Measurements from ENCODE around the gene SEC16A.
"Not testable (repeated sequence)": the region's sequence is repeated elsewhere in the genome, so short reads cannot be mapped to it uniquely, and the experiment has no call there.

The SEC16A gene

GRCh38 chr9:136423432-136424146 is 59.3 kb downstream of the SEC16A start:
- no peak for DNase-seq (ENCODE audit: low read depth in 2 of 2)

- DNase-seq (ENCODE audit: low read depth in 2 of 2) = no peak
These were observed 60.0 kb downstream of the SEC16A start for GRCh38 chr9:136422876-136423275.

- no peak for DNase-seq (ENCODE audit: low read depth in 2 of 2)
These were observed 61.0 kb downstream of the SEC16A start for GRCh38 chr9:136421791-136422190.

- DNase-seq (ENCODE audit: low read depth in 2 of 2) = no peak
These were observed 63.8 kb downstream of the SEC16A start for GRCh38 chr9:136419092-136419420.

- no peak for DNase-seq (ENCODE audit: low read depth in 2 of 2)
These were observed 64.4 kb downstream of the SEC16A start for GRCh38 chr9:136418182-136419091.

- DNase-seq (ENCODE audit: low read depth in 2 of 2) = no peak
These were observed 65.9 kb downstream of the SEC16A start for GRCh38 chr9:136416914-136417313.

GRCh38 chr9:136416427-136416826 is 66.4 kb downstream of the SEC16A start:
- DNase-seq (ENCODE audit: low read depth in 2 of 2) = no peak

- no peak for DNase-seq (ENCODE audit: low read depth in 2 of 2)
These were observed 69.9 kb downstream of the SEC16A start for GRCh38 chr9:136412962-136413361.

GRCh38 chr9:136411378-136411777 is 71.5 kb downstream of the SEC16A start:
- DNase-seq (ENCODE audit: low read depth in 2 of 2) = no peak

- DNase-seq (ENCODE audit: low read depth in 2 of 2) = peak; percentile 95 to 97
These were observed 72.1 kb downstream of the SEC16A start, which contains the start of the genes ENTR1 and PMPCA for GRCh38 chr9:136410500-136411287. Gene ENTR1, minus strand, starts transcription at chr9:136410614. Its CDS starts 217 bp downstream, at chr9:136410397. Gene PMPCA, plus strand, starts transcription at chr9:136410658. Its CDS starts 11 bp downstream, at chr9:136410669.

GRCh38 chr9:136409557-136410455 is 73.0 kb downstream of the SEC16A start:
- DNase-seq (ENCODE audit: low read depth in 2 of 2) = peak in 1 of 2 donors; percentile 30

GRCh38 chr9:136407911-136408310 is 74.9 kb downstream of the SEC16A start:
- no peak for DNase-seq (ENCODE audit: low read depth in 2 of 2)

- not testable (repeated sequence) for DNase-seq (ENCODE audit: low read depth in 2 of 2)
These were observed 75.8 kb downstream of the SEC16A start for GRCh38 chr9:136407061-136407460.

- DNase-seq (ENCODE audit: low read depth in 2 of 2) = not testable (repeated sequence)
These were observed 76.9 kb downstream of the SEC16A start for GRCh38 chr9:136405904-136406303.

GRCh38 chr9:136405481-136405880 is 77.4 kb downstream of the SEC16A start:
- no peak for DNase-seq (ENCODE audit: low read depth in 2 of 2)

GRCh38 chr9:136404801-136405136 is 78.1 kb downstream of the SEC16A start:
- no peak for DNase-seq (ENCODE audit: low read depth in 2 of 2)

GRCh38 chr9:136403915-136404800 is 78.7 kb downstream of the SEC16A start:
- no peak for DNase-seq (ENCODE audit: low read depth in 2 of 2)

- DNase-seq (ENCODE audit: low read depth in 2 of 2) = peak; percentile 53 to 57
These were observed 79.3 kb downstream of the SEC16A start for GRCh38 chr9:136403538-136403914.

GRCh38 chr9:136402067-136402466 is 80.8 kb downstream of the SEC16A start:
- DNase-seq (ENCODE audit: low read depth in 2 of 2) = no peak

Measured in stimulated activated CD8-positive, alpha-beta memory T cell treated with anti-CD3 and anti-CD28 coated beads, Interleukin-2, amount 100 ng/mL, for 48 hours (primary cell).